Left ventricle myocardium inferior (tissue), 1 donor: ENCODE data around the gene PALLD. TPM values are rescaled to one million over a fixed set of nuclear protein-coding genes. Genes with fewer than 3 reads are reported as not detected.

ENCODE experiments used
- DNase-seq: peaks from one replicate; pipeline ENCODE4 v3.0.0-alpha.2; 2020
- H3K27ac ChIP-seq: fragments of 200-600 bp; replicated peaks from 2 replicates; pipeline ENCODE4 v1.8.0; 2021
- H3K27me3 ChIP-seq: fragments of 200-600 bp; 2 replicates; pipeline ENCODE4 v1.8.0; 2021; ENCODE audit warnings: low read depth
- H3K36me3 ChIP-seq: fragments of 200-600 bp; 2 replicates; pipeline ENCODE4 v1.8.0; 2021
- H3K4me1 ChIP-seq: fragments of 200-600 bp; 2 replicates; pipeline ENCODE4 v1.8.0; 2021
- H3K4me3 ChIP-seq: fragments of 200-600 bp; 2 replicates; pipeline ENCODE4 v1.8.0; 2021; ENCODE audit warnings: mild to moderate bottlenecking, moderate library complexity
- H3K9me3 ChIP-seq: fragments of 200-600 bp; replicated peaks from 2 replicates; pipeline ENCODE4 v1.8.0; 2021
- intact Hi-C: fragments of 100-400 bp; cut with micrococcal nuclease; formaldehyde crosslinking; loops from one replicate; pipeline ENCODE4 v1.11.0; 2022
- total RNA-seq: library from RNA; stranded (reverse); fragmentation: NEBNext Ultra II Directional; extraction: Animal tissue kit (Norgen Biotek cat#: 25700); gene quantifications from one replicate; pipeline ENCODE4 v1.2.1, GENCODE V29; 2021
- TF ChIP-seq, protein P1 (sequence below): fragments of 200-600 bp; IDR thresholded peaks from 2 replicates; pipeline ENCODE4 v1.8.0; 2021; ENCODE audit warnings: antibody characterized with exemption, mild to moderate bottlenecking, borderline replicate concordance
- donor health status: DM: no; HTN: yes; CAD: no; lungs with severe emphysema.

The PALLD gene
- total RNA-seq, 1 donor from 2014 or later = 871 TPM

DNA sequence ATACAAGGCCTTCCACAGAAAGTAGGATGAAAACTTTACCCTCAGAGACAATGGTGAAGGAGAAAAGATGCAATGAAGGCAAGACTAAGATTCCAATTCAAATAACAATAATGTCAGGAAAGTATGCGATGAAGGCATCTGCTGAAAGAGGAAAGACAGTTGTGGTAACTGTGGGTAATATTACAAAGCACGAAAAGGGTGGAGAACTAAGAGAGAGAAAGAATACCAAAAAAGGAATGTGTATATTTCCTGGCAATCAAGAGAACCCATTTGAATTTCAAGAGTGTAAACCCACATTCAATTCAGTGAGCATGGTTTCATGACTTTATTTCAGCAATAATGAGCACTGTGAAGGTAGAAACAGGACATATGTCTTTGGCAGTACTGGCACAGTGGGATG is 225.5 kb downstream of the PALLD start:
- TF ChIP-seq, protein P1, sequence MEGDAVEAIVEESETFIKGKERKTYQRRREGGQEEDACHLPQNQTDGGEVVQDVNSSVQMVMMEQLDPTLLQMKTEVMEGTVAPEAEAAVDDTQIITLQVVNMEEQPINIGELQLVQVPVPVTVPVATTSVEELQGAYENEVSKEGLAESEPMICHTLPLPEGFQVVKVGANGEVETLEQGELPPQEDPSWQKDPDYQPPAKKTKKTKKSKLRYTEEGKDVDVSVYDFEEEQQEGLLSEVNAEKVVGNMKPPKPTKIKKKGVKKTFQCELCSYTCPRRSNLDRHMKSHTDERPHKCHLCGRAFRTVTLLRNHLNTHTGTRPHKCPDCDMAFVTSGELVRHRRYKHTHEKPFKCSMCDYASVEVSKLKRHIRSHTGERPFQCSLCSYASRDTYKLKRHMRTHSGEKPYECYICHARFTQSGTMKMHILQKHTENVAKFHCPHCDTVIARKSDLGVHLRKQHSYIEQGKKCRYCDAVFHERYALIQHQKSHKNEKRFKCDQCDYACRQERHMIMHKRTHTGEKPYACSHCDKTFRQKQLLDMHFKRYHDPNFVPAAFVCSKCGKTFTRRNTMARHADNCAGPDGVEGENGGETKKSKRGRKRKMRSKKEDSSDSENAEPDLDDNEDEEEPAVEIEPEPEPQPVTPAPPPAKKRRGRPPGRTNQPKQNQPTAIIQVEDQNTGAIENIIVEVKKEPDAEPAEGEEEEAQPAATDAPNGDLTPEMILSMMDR = no peak
- Histone ChIP-seq H3K4me3 (no peak overlapping the region), H3K4me1 (peaks cover 37% of the 10 kb centered on the region), H3K36me3 (no peaks in the 10 kb centered on the region), H3K27me3 (no peaks in the 10 kb centered on the region), H3K9me3 (peaks cover 4% of the 10 kb centered on the region), H3K27ac (peak overlapping the region; percentile 37)
- intact Hi-C loops = no loop called here
- no peak for DNase-seq

DNA sequence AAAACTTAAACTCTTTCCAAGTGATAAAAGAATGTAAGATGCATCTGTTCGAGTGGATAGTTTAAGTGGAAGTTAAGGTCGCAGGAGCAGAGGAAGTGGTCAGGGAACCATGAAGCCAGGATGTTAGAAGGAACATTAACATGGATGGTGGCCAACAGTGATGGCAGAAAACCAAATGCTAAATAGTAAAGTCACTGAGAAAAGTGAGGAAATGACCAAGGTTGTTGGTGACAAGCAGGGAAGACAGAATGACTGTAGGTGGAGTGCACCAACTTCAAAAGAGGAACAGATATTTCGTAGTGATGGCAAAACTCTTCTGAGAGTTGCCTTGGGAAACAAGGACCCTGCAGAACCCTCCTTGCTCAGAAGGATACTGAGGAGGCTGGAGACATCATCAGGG is 226.2 kb downstream of the PALLD start:
- intact Hi-C loops = no loop called here
- H3K27ac ChIP-seq = peak overlapping the region; percentile 37

DNA sequence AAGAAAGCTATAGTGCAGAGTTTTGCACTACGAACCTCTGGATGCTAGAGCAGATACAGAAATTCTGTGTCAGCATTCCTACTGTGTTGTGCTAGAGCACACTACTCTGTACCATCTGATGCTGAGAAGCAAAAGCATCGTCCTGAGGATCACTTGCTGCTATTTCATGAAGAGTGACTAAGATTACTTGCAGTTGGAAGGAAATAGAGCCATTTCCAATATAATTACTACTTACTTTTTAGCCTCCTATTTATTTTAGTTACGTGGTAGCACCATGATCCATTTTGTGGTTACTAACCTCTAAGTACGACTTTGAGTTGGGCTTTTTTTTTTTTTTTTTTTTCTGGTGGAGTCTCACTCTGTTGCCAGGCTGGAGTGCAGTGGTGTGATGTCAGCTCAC is 226.7 kb downstream of the PALLD start:
- Histone ChIP-seq H3K27ac (peak overlapping the region; percentile 37), H3K27me3 (no peaks in the 10 kb centered on the region), H3K36me3 (no peaks in the 10 kb centered on the region), H3K4me3 (no peak overlapping the region), H3K4me1 (peaks cover 25% of the 10 kb centered on the region), H3K9me3 (peaks cover 13% of the 10 kb centered on the region)
- intact Hi-C loops = no loop called here
- TF ChIP-seq, protein P1 = no peak
- no peak for DNase-seq

More for the DNA sequence above, 226.2 kb downstream of the PALLD start:
- H3K36me3 ChIP-seq = no peaks in the 10 kb centered on the region
- H3K9me3 ChIP-seq = peaks cover 10% of the 10 kb centered on the region
- peaks cover 31% of the 10 kb centered on the region for H3K4me1 ChIP-seq
- no peak for DNase-seq
- no peaks in the 10 kb centered on the region for H3K27me3 ChIP-seq
- no peak overlapping the region for H3K4me3 ChIP-seq
- TF ChIP-seq, protein P1 = no peak

DNA sequence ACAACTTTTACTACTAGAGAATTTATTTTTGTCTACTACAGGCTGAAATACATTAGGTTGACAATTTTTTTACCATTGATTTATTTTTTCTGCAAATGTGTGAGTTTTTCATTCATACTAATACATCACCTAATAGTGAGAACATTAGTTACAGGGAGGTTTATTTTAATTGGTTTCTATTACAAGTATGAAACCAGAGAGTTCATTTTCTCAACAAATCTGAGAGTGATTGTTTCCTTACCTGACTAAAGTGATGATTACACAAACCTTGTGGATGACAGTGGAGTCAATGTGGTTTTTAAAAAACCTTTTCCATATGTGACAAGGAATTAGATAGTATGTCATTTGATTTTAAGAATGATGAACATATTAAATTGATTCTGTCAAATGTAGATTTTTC is 227.4 kb downstream of the PALLD start:
- no peak for DNase-seq
- TF ChIP-seq, protein P1 = no peak
- Histone ChIP-seq H3K27ac (no peak overlapping the region), H3K27me3 (no peaks in the 10 kb centered on the region), H3K4me3 (no peak overlapping the region), H3K9me3 (peaks cover 13% of the 10 kb centered on the region), H3K36me3 (no peaks in the 10 kb centered on the region), H3K4me1 (peaks cover 25% of the 10 kb centered on the region)
- intact Hi-C loops = no loop called here

DNA sequence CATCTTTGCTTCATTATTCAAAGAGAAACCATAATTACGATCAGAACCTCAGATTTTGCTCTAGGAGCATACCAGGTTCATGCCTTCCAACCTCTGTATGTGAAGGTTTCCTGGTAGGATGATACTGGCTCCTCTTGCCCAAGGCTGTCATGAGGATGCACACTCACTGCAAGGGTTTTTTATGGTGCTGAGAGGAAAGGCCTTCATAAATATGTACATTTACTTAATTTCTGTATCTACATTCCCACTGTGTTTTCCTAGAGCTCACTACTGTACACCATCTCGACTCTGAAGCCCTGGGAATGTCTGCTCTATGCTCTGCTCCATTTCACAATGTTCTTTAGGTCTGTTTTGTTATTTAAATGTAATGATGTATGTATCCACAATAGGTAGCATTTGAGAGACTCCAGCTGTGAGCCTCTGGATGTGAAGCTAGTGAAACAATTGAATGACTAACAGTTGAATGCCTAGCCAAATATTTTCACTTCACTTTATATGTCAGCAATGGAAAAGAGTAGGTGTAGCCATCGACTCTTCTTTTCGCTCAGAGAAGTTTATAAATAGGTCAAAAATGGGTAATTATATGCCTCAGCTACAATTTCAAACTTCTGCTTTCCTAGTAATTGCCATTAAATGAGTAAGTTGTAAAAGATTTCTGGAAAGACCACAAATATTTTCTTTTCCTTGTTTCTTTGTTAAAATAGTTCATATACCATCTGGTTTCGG is 228.0 kb downstream of the PALLD start:
- DNase-seq = no peak
- Histone ChIP-seq H3K9me3 (peaks cover 13% of the 10 kb centered on the region), H3K27ac (no peak overlapping the region), H3K27me3 (no peaks in the 10 kb centered on the region), H3K4me1 (peaks cover 25% of the 10 kb centered on the region), H3K4me3 (no peak overlapping the region), H3K36me3 (no peaks in the 10 kb centered on the region)
- TF ChIP-seq, protein P1 = no peak
- intact Hi-C loops = no loop called here
